Umbilical cord (tissue), 2 donors: ENCODE results near the gene SLC18B1. TPM values are rescaled to one million over a fixed set of nuclear protein-coding genes. Genes with fewer than 3 reads are reported as not detected.

Experiments
- DNase-seq: peaks from one replicate; pipeline ENCODE4 v3.0.0-alpha.2; 2015; ENCODE audit warnings: low spot score
- total RNA-seq: library from RNA; depleted of rRNA; stranded (reverse); fragments of >200 nt; gene quantifications from one replicate; pipeline ENCODE4 v1.2.3, GENCODE V29; 2014; ENCODE audit warnings: low replicate concordance; ENCODE audit not compliant: insufficient read depth

SLC18B1 gene
- total RNA-seq, 1 donor from 2014 or later = 4.1 TPM

- no peak for DNase-seq
These were observed 52.4 kb downstream of the SLC18B1 start for GRCh38 chr6:132746048-132746447.

- DNase-seq = no peak
These were observed 55.9 kb downstream of the SLC18B1 start for GRCh38 chr6:132742495-132742894.

GRCh38 chr6:132741281-132741680, 57.2 kb downstream of the SLC18B1 start:
- DNase-seq = no peak

GRCh38 chr6:132736239-132736638, 62.2 kb downstream of the SLC18B1 start:
- no peak for DNase-seq

- no peak for DNase-seq
These were observed 63.7 kb downstream of the SLC18B1 start for GRCh38 chr6:132734694-132735236.

- no peak for DNase-seq
These were observed 64.6 kb downstream of the SLC18B1 start for GRCh38 chr6:132733814-132734213.

GRCh38 chr6:132733283-132733682, 65.2 kb downstream of the SLC18B1 start:
- DNase-seq = no peak

GRCh38 chr6:132731086-132731485, 67.4 kb downstream of the SLC18B1 start:
- no peak for DNase-seq

GRCh38 chr6:132730560-132730959, 67.9 kb downstream of the SLC18B1 start:
- no peak for DNase-seq

GRCh38 chr6:132728616-132729015, 69.8 kb downstream of the SLC18B1 start:
- no peak for DNase-seq

- DNase-seq = no peak
These were observed 71.8 kb downstream of the SLC18B1 start for GRCh38 chr6:132726608-132726975.

- DNase-seq = no peak
These were observed 72.4 kb downstream of the SLC18B1 start for GRCh38 chr6:132725947-132726607.

- DNase-seq = no peak
These were observed 73.0 kb downstream of the SLC18B1 start for GRCh38 chr6:132725471-132725870.

GRCh38 chr6:132719736-132720448, 78.5 kb downstream of the SLC18B1 start:
- DNase-seq = no peak

Other genes with a start within 250 kb of the SLC18B1 start
- not detected for gene TAAR8, start 246.0 kb downstream of the SLC18B1 start, total RNA-seq
- gene TAAR6, start 228.3 kb downstream of the SLC18B1 start, total RNA-seq = not detected
- not detected for gene TAAR5, start 208.9 kb downstream of the SLC18B1 start, total RNA-seq
- 2.4 TPM for gene TAAR2, start 174.4 kb downstream of the SLC18B1 start, total RNA-seq
- not detected for gene TAAR1, start 139.5 kb downstream of the SLC18B1 start, total RNA-seq
- gene VNN1, start 84.6 kb downstream of the SLC18B1 start, total RNA-seq = 1.4 TPM
- 3.1 TPM for gene VNN2, start 40.7 kb downstream of the SLC18B1 start, total RNA-seq
- 873 TPM for gene RPS12, start 15.9 kb upstream of the SLC18B1 start, total RNA-seq